Activated naive CD8-positive, alpha-beta T cell treated with anti-CD3 and anti-CD28 coated beads, Interleukin-2, amount 50 U/mL, for 24 hours (primary cell): ENCODE results near the gene SFI1.

ENCODE experiments used
- ATAC-seq: fragments of 150-1000 bp; cut with Tn5 transposase; one replicate; pipeline ENCODE4 v1.10.0; 2021
- DNase-seq: peaks from one replicate; pipeline ENCODE4 v3.0.0; 2021
- H3K27ac Mint-ChIP-seq: one replicate; pipeline ENCODE4 v1.8.0; 2021; ENCODE audit warnings: mild to moderate bottlenecking, mixed read lengths
- H3K27me3 Mint-ChIP-seq: one replicate; pipeline ENCODE4 v1.8.0; 2021; ENCODE audit warnings: mixed read lengths
- H3K36me3 Mint-ChIP-seq: one replicate; pipeline ENCODE4 v1.8.0; 2021; ENCODE audit warnings: low read depth, mixed read lengths
- H3K4me1 Mint-ChIP-seq: one replicate; pipeline ENCODE4 v1.8.0; 2021; ENCODE audit warnings: mixed read lengths
- H3K4me3 Mint-ChIP-seq: one replicate; pipeline ENCODE4 v1.8.0; 2021; ENCODE audit warnings: mild to moderate bottlenecking, moderate library complexity, mixed read lengths
- H3K9me3 Mint-ChIP-seq: one replicate; pipeline ENCODE4 v1.8.0; 2021; ENCODE audit warnings: mixed read lengths

Gene SFI1

GRCh38 chr22:31628969-31629708, 132.8 kb downstream of the SFI1 start:
- peaks cover 50% of the 10 kb centered on the region for H3K4me1 Mint-ChIP-seq
- H3K27me3 Mint-ChIP-seq = no peaks in the 10 kb centered on the region
- DNase-seq (no peak), ATAC-seq (no peak)
- H3K9me3 Mint-ChIP-seq = no peaks in the 10 kb centered on the region
- peaks cover 2% of the 10 kb centered on the region for H3K36me3 Mint-ChIP-seq
- H3K27ac Mint-ChIP-seq = peak overlapping the region; percentile 30
- H3K4me3 Mint-ChIP-seq = peak overlapping the region; percentile 83

- ATAC-seq (no peak), DNase-seq (no peak)
- peak overlapping the region; percentile 78 for H3K27ac Mint-ChIP-seq
- H3K4me1 Mint-ChIP-seq = peaks cover 48% of the 10 kb centered on the region
- peaks cover 2% of the 10 kb centered on the region for H3K36me3 Mint-ChIP-seq
- H3K4me3 Mint-ChIP-seq = peak overlapping the region; percentile 83
- no peaks in the 10 kb centered on the region for H3K27me3 Mint-ChIP-seq
- H3K9me3 Mint-ChIP-seq = no peaks in the 10 kb centered on the region
These were observed 133.4 kb downstream of the SFI1 start for GRCh38 chr22:31629741-31630184.

GRCh38 chr22:31630331-31631329, 134.3 kb downstream of the SFI1 start:
- DNase-seq (peak; percentile 87), ATAC-seq (peak; percentile 84)
- peaks cover 48% of the 10 kb centered on the region for H3K4me1 Mint-ChIP-seq
- H3K9me3 Mint-ChIP-seq = no peaks in the 10 kb centered on the region
- peak overlapping the region; percentile 89 for H3K27ac Mint-ChIP-seq
- peaks cover 2% of the 10 kb centered on the region for H3K36me3 Mint-ChIP-seq
- H3K4me3 Mint-ChIP-seq = peak overlapping the region; percentile 83
- no peaks in the 10 kb centered on the region for H3K27me3 Mint-ChIP-seq

GRCh38 chr22:31631436-31631835, 135.1 kb downstream of the SFI1 start:
- ATAC-seq (no peak), DNase-seq (no peak)
- Mint-ChIP-seq H3K4me1 (peaks cover 44% of the 10 kb centered on the region), H3K4me3 (peak overlapping the region; percentile 83), H3K27me3 (no peaks in the 10 kb centered on the region), H3K36me3 (peaks cover 2% of the 10 kb centered on the region), H3K27ac (peak overlapping the region; percentile 81), H3K9me3 (no peaks in the 10 kb centered on the region)

GRCh38 chr22:31635638-31636306, 139.4 kb downstream of the SFI1 start:
- ATAC-seq (no peak), DNase-seq (no peak)
- Mint-ChIP-seq H3K4me1 (peaks cover 54% of the 10 kb centered on the region), H3K4me3 (no peak overlapping the region), H3K9me3 (no peaks in the 10 kb centered on the region), H3K27ac (peak overlapping the region; percentile 22), H3K27me3 (no peaks in the 10 kb centered on the region), H3K36me3 (peaks cover 1% of the 10 kb centered on the region)

GRCh38 chr22:31637447-31637890, 141.1 kb downstream of the SFI1 start:
- Mint-ChIP-seq H3K36me3 (peaks cover 6% of the 10 kb centered on the region), H3K4me1 (peaks cover 49% of the 10 kb centered on the region), H3K4me3 (peak overlapping the region; percentile 49), H3K9me3 (no peaks in the 10 kb centered on the region), H3K27me3 (no peaks in the 10 kb centered on the region), H3K27ac (peak overlapping the region; percentile 50)
- DNase-seq (no peak), ATAC-seq (no peak)

GRCh38 chr22:31637891-31638618, 141.7 kb downstream of the SFI1 start:
- Mint-ChIP-seq H3K27ac (peak overlapping the region; percentile 50), H3K4me3 (peak overlapping the region; percentile 49), H3K9me3 (no peaks in the 10 kb centered on the region), H3K4me1 (peaks cover 46% of the 10 kb centered on the region), H3K36me3 (peaks cover 6% of the 10 kb centered on the region), H3K27me3 (no peaks in the 10 kb centered on the region)
- ATAC-seq = peak; percentile 55
- DNase-seq = no peak

- H3K4me1 Mint-ChIP-seq = peaks cover 47% of the 10 kb centered on the region
- no peaks in the 10 kb centered on the region for H3K9me3 Mint-ChIP-seq
- DNase-seq (no peak), ATAC-seq (peak; percentile 30)
- peaks cover 12% of the 10 kb centered on the region for H3K36me3 Mint-ChIP-seq
- no peak overlapping the region for H3K4me3 Mint-ChIP-seq
- no peaks in the 10 kb centered on the region for H3K27me3 Mint-ChIP-seq
- H3K27ac Mint-ChIP-seq = peak overlapping the region; percentile 32
These were observed 143.2 kb downstream of the SFI1 start for GRCh38 chr22:31639436-31640039.

GRCh38 chr22:31646186-31647019, 150.1 kb downstream of the SFI1 start:
- DNase-seq = peak; percentile 44
- Mint-ChIP-seq H3K27ac (peak overlapping the region; percentile 79), H3K4me3 (peak overlapping the region; percentile 42), H3K27me3 (no peaks in the 10 kb centered on the region), H3K36me3 (peaks cover 48% of the 10 kb centered on the region), H3K9me3 (no peaks in the 10 kb centered on the region), H3K4me1 (peaks cover 38% of the 10 kb centered on the region)
- peak; percentile 91 for ATAC-seq

- Mint-ChIP-seq H3K36me3 (peaks cover 46% of the 10 kb centered on the region), H3K27ac (peak overlapping the region; percentile 79), H3K4me1 (peaks cover 44% of the 10 kb centered on the region), H3K27me3 (no peaks in the 10 kb centered on the region), H3K9me3 (no peaks in the 10 kb centered on the region), H3K4me3 (no peak overlapping the region)
- DNase-seq (no peak), ATAC-seq (no peak)
These were observed 150.7 kb downstream of the SFI1 start for GRCh38 chr22:31647066-31647465.

GRCh38 chr22:31647523-31648320, 151.4 kb downstream of the SFI1 start:
- ATAC-seq = no peak
- H3K4me1 Mint-ChIP-seq = peaks cover 51% of the 10 kb centered on the region

GRCh38 chr22:31650391-31650790, 154.1 kb downstream of the SFI1 start:
- DNase-seq (no peak), ATAC-seq (no peak)
- peaks cover 58% of the 10 kb centered on the region for H3K4me1 Mint-ChIP-seq
- H3K27me3 Mint-ChIP-seq = no peaks in the 10 kb centered on the region
- no peaks in the 10 kb centered on the region for H3K9me3 Mint-ChIP-seq
- no peak overlapping the region for H3K4me3 Mint-ChIP-seq
- H3K27ac Mint-ChIP-seq = no peak overlapping the region
- H3K36me3 Mint-ChIP-seq = peaks cover 36% of the 10 kb centered on the region

More at GRCh38 chr22:31647523-31648320, 151.4 kb downstream of the SFI1 start:
- H3K36me3 Mint-ChIP-seq = peaks cover 44% of the 10 kb centered on the region
- no peaks in the 10 kb centered on the region for H3K9me3 Mint-ChIP-seq
- DNase-seq = no peak
- H3K4me3 Mint-ChIP-seq = no peak overlapping the region
- no peaks in the 10 kb centered on the region for H3K27me3 Mint-ChIP-seq
- peak overlapping the region; percentile 79 for H3K27ac Mint-ChIP-seq
